IMR-90 (cell line): ENCODE results near the gene CYSTM1.
"Not testable (repeated sequence)": the region's sequence is repeated elsewhere in the genome, so short reads cannot be mapped to it uniquely, and the experiment has no call there.

Experiments used
- CEBPB ChIP-seq: IDR thresholded peaks from 2 replicates; pipeline ENCODE4 v1.6.1; 2012; ENCODE audit warnings: low read depth, low read length, improper control_type of control experiment
- FOS ChIP-seq: fragments of 150-350 bp; IDR thresholded peaks from 2 replicates; pipeline ENCODE4 v1.6.1; 2016; ENCODE audit warnings: low read depth, low read length
- MXI1 ChIP-seq: IDR thresholded peaks from 2 replicates; pipeline ENCODE4 v1.6.1; 2012; ENCODE audit warnings: low read depth, mild to moderate bottlenecking, low read length, moderate library complexity, borderline replicate concordance
- POLR2A ChIP-seq: IDR thresholded peaks from 2 replicates; pipeline ENCODE4 v1.6.1; 2012; ENCODE audit warnings: mild to moderate bottlenecking, low read depth, low read length
- RAD21 ChIP-seq: IDR thresholded peaks from 2 replicates; pipeline ENCODE4 v1.6.1; 2012; ENCODE audit warnings: low read length, improper control_type of control experiment
- RCOR1 ChIP-seq: IDR thresholded peaks from 2 replicates; pipeline ENCODE4 v1.6.1; 2012; ENCODE audit warnings: mild to moderate bottlenecking, low read length, improper control_type of control experiment; ENCODE audit not compliant: insufficient replicate concordance
- RFX5 ChIP-seq: IDR thresholded peaks from 2 replicates; pipeline ENCODE4 v1.8.0; 2012; ENCODE audit warnings: low read depth, mild to moderate bottlenecking, low read length, moderate library complexity
- TF ChIP-seq, protein P1 (sequence below): conservative IDR thresholded peaks from 2 replicates; pipeline ENCODE4 v1.5.1; 2012; ENCODE audit warnings: mild to moderate bottlenecking, low read depth, low read length, improper control_type of control experiment

GRCh38 chr5:140198915-140199314, 23.9 kb downstream of the CYSTM1 start:
- TF ChIP-seq, protein P1, sequence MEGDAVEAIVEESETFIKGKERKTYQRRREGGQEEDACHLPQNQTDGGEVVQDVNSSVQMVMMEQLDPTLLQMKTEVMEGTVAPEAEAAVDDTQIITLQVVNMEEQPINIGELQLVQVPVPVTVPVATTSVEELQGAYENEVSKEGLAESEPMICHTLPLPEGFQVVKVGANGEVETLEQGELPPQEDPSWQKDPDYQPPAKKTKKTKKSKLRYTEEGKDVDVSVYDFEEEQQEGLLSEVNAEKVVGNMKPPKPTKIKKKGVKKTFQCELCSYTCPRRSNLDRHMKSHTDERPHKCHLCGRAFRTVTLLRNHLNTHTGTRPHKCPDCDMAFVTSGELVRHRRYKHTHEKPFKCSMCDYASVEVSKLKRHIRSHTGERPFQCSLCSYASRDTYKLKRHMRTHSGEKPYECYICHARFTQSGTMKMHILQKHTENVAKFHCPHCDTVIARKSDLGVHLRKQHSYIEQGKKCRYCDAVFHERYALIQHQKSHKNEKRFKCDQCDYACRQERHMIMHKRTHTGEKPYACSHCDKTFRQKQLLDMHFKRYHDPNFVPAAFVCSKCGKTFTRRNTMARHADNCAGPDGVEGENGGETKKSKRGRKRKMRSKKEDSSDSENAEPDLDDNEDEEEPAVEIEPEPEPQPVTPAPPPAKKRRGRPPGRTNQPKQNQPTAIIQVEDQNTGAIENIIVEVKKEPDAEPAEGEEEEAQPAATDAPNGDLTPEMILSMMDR: not testable (repeated sequence)
- TF ChIP-seq RAD21, RCOR1, RFX5, FOS, MXI1, POLR2A, CEBPB: not testable (repeated sequence)
